EH (cell line): ENCODE data around the gene GPR17.

Experiments used
- DNase-seq: peaks from one replicate; pipeline ENCODE4 v3.0.0-alpha.2; 2015; ENCODE audit warnings: low read depth

Gene GPR17

GRCh38 chr2:127630096-127630863 lies 15.7 kb upstream of the GPR17 start:
- no peak for DNase-seq

GRCh38 chr2:127630864-127631540 lies 15.0 kb upstream of the GPR17 start:
- DNase-seq: no peak

GRCh38 chr2:127631541-127631996 lies 14.4 kb upstream of the GPR17 start:
- no peak for DNase-seq

GRCh38 chr2:127631997-127632581 lies 13.9 kb upstream of the GPR17 start:
- no peak for DNase-seq

GRCh38 chr2:127632592-127633489 lies 13.1 kb upstream of the GPR17 start:
- no peak for DNase-seq

- no peak for DNase-seq
Measured at GRCh38 chr2:127633556-127634065, 12.3 kb upstream of the GPR17 start.

GRCh38 chr2:127634066-127634617 lies 11.8 kb upstream of the GPR17 start:
- DNase-seq: no peak

GRCh38 chr2:127634626-127635379 lies 11.2 kb upstream of the GPR17 start:
- no peak for DNase-seq

GRCh38 chr2:127635380-127636237 lies 10.3 kb upstream of the GPR17 start:
- DNase-seq: no peak

GRCh38 chr2:127636248-127637235 lies 9.4 kb upstream of the GPR17 start:
- no peak for DNase-seq

GRCh38 chr2:127637236-127637630 lies 8.7 kb upstream of the GPR17 start:
- no peak for DNase-seq

- peak; percentile 93 for DNase-seq
Measured at GRCh38 chr2:127637725-127638252, 8.2 kb upstream of the GPR17 start.

GRCh38 chr2:127638361-127639110 lies 7.4 kb upstream of the GPR17 start:
- DNase-seq: no peak

- no peak for DNase-seq
Measured at GRCh38 chr2:127639111-127639474, 6.9 kb upstream of the GPR17 start.

- DNase-seq: no peak
Measured at GRCh38 chr2:127640082-127641072, 5.6 kb upstream of the GPR17 start.

- no peak for DNase-seq
Measured at GRCh38 chr2:127641133-127641532, 4.8 kb upstream of the GPR17 start.
